Left lung (tissue), 10 donors: ENCODE data around the gene SMC4. TPM values are rescaled to one million over a fixed set of nuclear protein-coding genes. Genes with fewer than 3 reads are reported as not detected.

Experiments
- ATAC-seq: fragments of 200-7000 bp; cut with Tn5 transposase; one replicate; pipeline ENCODE4 v1.9.1; 2020; ENCODE audit warnings: moderate library complexity
- DNase-seq, 4 donors: peaks; one replicate each; pipeline ENCODE4 v3.0.0-alpha.2; 2013 to 2020
- H3K27ac ChIP-seq, 2 donors: fragments of 200-600 bp; sonication (generic) in 1 of 2; one replicate each; pipeline versions ENCODE4 v1.5.0 to v1.8.0; 2020 to 2021
- H3K27me3 ChIP-seq, 2 donors: fragments of 200-600 bp; sonication (generic) in 1 of 2; one replicate each; pipeline versions ENCODE4 v1.5.0 to v1.8.0; 2020 to 2021
- H3K36me3 ChIP-seq, 2 donors: fragments of 200-600 bp; sonication (generic) in 1 of 2; one replicate each; pipeline versions ENCODE4 v1.5.0 to v1.8.0; 2020 to 2021
- H3K4me1 ChIP-seq, 2 donors: fragments of 200-600 bp; one replicate each; pipeline ENCODE4 v1.8.0; 2021
- H3K4me3 ChIP-seq, 2 donors: fragments of 200-600 bp; sonication (generic) in 1 of 2; one replicate each; pipeline versions ENCODE4 v1.5.0 to v1.8.0; 2020 to 2021; ENCODE audit warnings: mild to moderate bottlenecking in 1 of 2
- H3K9me3 ChIP-seq, 2 donors: fragments of 200-600 bp; sonication (generic) in 1 of 2; one replicate each; pipeline versions ENCODE4 v1.5.0 to v1.8.0; 2020 to 2021
- CTCF ChIP-seq, 2 donors: fragments of 200-600 bp; sonication (generic) in 1 of 2; IDR thresholded peaks; one replicate each; pipeline versions ENCODE4 v1.5.0 to v1.8.0; 2021; ENCODE audit warnings: antibody characterized with exemption in 2 of 2
- intact Hi-C, 2 donors: fragments of 100-400 bp; cut with DNase I; formaldehyde crosslinking; loops; one replicate each; pipeline versions ENCODE4 v1.11.2 to v1.14.2; 2022
- polyA plus RNA-seq, 6 donors: library from polyadenylated mRNA; unstranded; fragments of 120-200 nt; gene quantifications; one replicate each; pipeline ENCODE4 v1.2.1, GENCODE V29; 2013; ENCODE audit not compliant: insufficient read length in 6 of 6
- total RNA-seq, 2 donors: library from RNA; stranded (reverse); fragmentation: NEBNext Ultra II Directional; extraction: Animal tissue kit (Norgen Biotek cat#: 25700); gene quantifications; one replicate each; pipeline ENCODE4 v1.2.1, GENCODE V29; 2021
- donor health status: DM: no; HTN: yes; CAD: no.
- donor health status: DM: no; HTN: no; CAD: no.

The SMC4 gene
- total and polyA plus RNA-seq, 8 donors, result 68.6 to 224 (median 142) TPM

DNA sequence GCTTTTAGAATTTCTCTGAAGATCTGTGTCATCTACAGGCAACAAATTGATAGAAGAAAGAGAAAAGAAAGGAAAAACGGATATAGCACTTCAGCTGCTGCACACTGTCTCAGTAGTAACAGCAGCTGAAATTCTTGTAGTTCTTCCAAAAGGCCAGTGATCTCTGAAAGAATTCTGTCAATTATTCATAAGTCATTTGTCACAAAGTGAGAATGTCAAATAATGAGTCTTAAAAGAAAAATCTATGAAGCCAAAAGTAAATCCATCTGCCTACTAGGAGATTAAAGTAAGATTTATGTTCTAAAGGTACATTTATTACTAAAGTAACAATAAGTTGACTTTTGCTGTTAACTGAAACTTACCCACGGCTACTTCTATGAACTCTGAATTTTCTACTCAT is 25.0 kb upstream of the SMC4 start:
- peaks cover 0 to 6% of the 10 kb centered on the region in 2 donors for H3K36me3 ChIP-seq
- TF ChIP-seq CTCF (IDR thresholded peaks at IDR 0.05), result no peak
- H3K4me3 ChIP-seq, result no peak overlapping the region
- intact Hi-C loops, result no loop called here
- DNase-seq (no peak), ATAC-seq (no peak)
- H3K9me3 ChIP-seq, result no peaks in the 10 kb centered on the region
- no peaks in the 10 kb centered on the region for H3K27me3 ChIP-seq
- H3K4me1 ChIP-seq, result no peaks in the 10 kb centered on the region
- H3K27ac ChIP-seq, result peak overlapping the region in 1 of 2 donors; percentile 23

DNA sequence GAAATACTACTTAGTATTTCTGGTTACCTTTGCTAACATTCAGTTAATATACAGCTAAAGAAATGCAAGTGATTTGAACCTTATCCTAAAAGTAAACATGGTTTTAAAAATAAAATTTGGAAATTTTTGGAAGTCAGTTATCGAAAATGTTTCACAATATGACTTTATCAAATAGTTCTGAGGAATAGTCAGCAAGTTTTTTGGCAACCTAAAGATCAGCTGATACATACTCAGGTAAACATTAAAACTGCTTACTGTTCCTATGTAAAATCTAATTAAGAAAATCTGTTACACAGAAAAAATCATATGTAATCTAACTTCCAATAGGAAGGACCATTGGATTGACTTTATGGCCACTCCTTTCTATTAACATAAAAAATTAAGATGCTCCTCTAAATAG is 24.5 kb upstream of the SMC4 start:
- ATAC-seq (no peak), DNase-seq (no peak)
- intact Hi-C loops, result no loop called here
- peak overlapping the region in 1 of 2 donors; percentile 23 for H3K27ac ChIP-seq
- no peak for TF ChIP-seq CTCF (IDR thresholded peaks at IDR 0.05)
- no peaks in the 10 kb centered on the region for H3K27me3 ChIP-seq
- no peaks in the 10 kb centered on the region for H3K4me1 ChIP-seq
- no peaks in the 10 kb centered on the region for H3K9me3 ChIP-seq
- H3K4me3 ChIP-seq, result no peak overlapping the region
- H3K36me3 ChIP-seq, result peaks cover 0 to 6% of the 10 kb centered on the region in 2 donors

DNA sequence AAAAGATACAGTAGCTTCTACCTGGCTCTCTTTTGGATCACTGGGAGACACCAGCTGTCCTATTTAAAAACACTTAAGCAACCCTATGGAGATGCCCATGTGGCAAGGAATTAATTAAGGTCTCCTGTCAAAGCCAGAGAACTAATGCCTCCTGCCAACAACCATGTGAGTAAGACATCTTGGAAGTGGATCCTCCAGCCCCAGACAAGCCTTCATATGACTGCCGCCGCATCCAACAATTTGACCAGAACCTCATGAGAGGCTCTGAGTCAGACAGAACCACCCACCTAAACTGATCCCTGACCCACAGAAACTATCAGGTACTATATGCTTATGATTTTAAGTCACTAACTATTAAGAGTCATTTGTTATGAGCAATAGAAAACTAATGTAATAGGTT is 22.8 kb upstream of the SMC4 start:
- intact Hi-C loops, result no loop called here
- no peak for ATAC-seq
- H3K36me3 ChIP-seq, result peaks cover 0 to 6% of the 10 kb centered on the region in 2 donors

GRCh38 chr3:160378331-160379109 is 20.9 kb upstream of the SMC4 start:
- Histone ChIP-seq H3K4me3 (no peak overlapping the region), H3K36me3 (peaks cover 0 to 6% of the 10 kb centered on the region in 2 donors), H3K27me3 (no peaks in the 10 kb centered on the region), H3K4me1 (no peaks in the 10 kb centered on the region), H3K9me3 (no peaks in the 10 kb centered on the region), H3K27ac (no peak overlapping the region)
- ATAC-seq (no peak), DNase-seq (no peak)
- TF ChIP-seq CTCF (IDR thresholded peaks at IDR 0.05), result no peak
- intact Hi-C loops, result no loop called here

More for the DNA sequence above, 22.8 kb upstream of the SMC4 start:
- TF ChIP-seq CTCF (IDR thresholded peaks at IDR 0.05), result no peak
- no peak for DNase-seq
- Histone ChIP-seq H3K27ac (no peak overlapping the region), H3K9me3 (no peaks in the 10 kb centered on the region), H3K27me3 (no peaks in the 10 kb centered on the region), H3K4me3 (no peak overlapping the region), H3K4me1 (no peaks in the 10 kb centered on the region)

DNA sequence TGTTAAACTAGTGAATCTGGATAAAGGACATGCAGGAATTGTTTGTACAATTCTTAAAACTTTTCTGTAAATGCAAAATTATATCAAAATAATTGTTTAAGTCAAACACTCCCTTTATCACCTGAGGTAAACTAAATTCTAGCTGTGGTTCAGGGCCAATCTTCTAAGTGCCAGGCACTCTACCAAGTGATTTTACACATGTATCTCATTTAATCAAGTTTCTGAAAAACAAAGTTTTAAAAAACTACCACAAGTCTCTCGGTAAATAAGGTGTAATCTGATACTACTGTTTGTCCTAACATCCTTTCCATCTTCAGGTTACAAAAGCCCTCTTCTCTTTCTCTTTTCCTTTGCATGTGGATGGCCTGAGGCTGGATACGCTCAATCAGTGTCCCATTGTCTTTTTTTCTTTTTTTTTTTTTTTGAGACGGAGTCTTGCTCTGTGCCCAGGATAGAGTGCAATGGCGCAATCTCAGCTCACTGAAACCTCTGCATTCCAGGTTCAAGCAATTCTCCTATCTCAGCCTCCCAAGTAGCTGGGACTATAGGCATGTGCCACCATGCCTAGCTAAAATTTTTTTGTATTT is 19.7 kb upstream of the SMC4 start:
- ATAC-seq, result no peak
- no peak for TF ChIP-seq CTCF (IDR thresholded peaks at IDR 0.05)
- intact Hi-C loops, result no loop called here

More for the DNA sequence above, 19.7 kb upstream of the SMC4 start:
- Histone ChIP-seq H3K27me3 (no peaks in the 10 kb centered on the region), H3K9me3 (no peaks in the 10 kb centered on the region), H3K4me3 (no peak overlapping the region), H3K27ac (no peak overlapping the region), H3K4me1 (no peaks in the 10 kb centered on the region), H3K36me3 (peaks cover 0 to 6% of the 10 kb centered on the region in 2 donors)
- DNase-seq, result no peak
